WTC11 (cell line): ENCODE results near the gene NRXN3.

Experiments used
- CBFB ChIP-seq: sonication (generic); formaldehyde crosslinking; IDR thresholded peaks from 2 replicates; pipeline ENCODE4 v1.8.1; 2022; ENCODE audit warnings: mild to moderate bottlenecking, low read depth, missing genetic modification reagents
- CREB1 ChIP-seq: sonication (generic); formaldehyde crosslinking; IDR thresholded peaks from 2 replicates; pipeline ENCODE4 v1.8.0; 2023; ENCODE audit warnings: mild to moderate bottlenecking, missing genetic modification reagents
- CREM ChIP-seq: sonication (generic); formaldehyde crosslinking; IDR thresholded peaks from 2 replicates; pipeline ENCODE4 v1.8.1; 2022; ENCODE audit warnings: mild to moderate bottlenecking, missing genetic modification reagents, moderate library complexity
- FOXJ3 ChIP-seq: sonication (generic); formaldehyde crosslinking; IDR thresholded peaks from 2 replicates; pipeline ENCODE4 v1.9.0; 2021; ENCODE audit warnings: missing genetic modification reagents, mild to moderate bottlenecking, borderline replicate concordance
- NR2C2 ChIP-seq: sonication (generic); formaldehyde crosslinking; IDR thresholded peaks from 2 replicates; pipeline ENCODE4 v1.8.0; 2022; ENCODE audit warnings: mild to moderate bottlenecking, missing genetic modification reagents
- PRRX2 ChIP-seq: fragments of 250-450 bp; sonication (Bioruptor Pico); IDR thresholded peaks from 2 replicates; pipeline ENCODE4 v1.8.0; 2021; ENCODE audit warnings: mild to moderate bottlenecking
- ZNF121 ChIP-seq: sonication (generic); formaldehyde crosslinking; IDR thresholded peaks from 2 replicates; pipeline ENCODE4 v1.8.0; 2023; ENCODE audit warnings: missing genetic modification reagents
- TF ChIP-seq, protein P1 (sequence below): fragments of 200-600 bp; IDR thresholded peaks from 2 replicates; pipeline ENCODE4 v1.8.0; 2022; ENCODE audit warnings: antibody characterized with exemption
- TF ChIP-seq, protein P2 (sequence below): sonication (generic); formaldehyde crosslinking; IDR thresholded peaks from 2 replicates; pipeline ENCODE4 v1.8.0; 2022; ENCODE audit warnings: mild to moderate bottlenecking, missing genetic modification reagents
- TF ChIP-seq, protein P3 (sequence below): sonication (generic); formaldehyde crosslinking; IDR thresholded peaks from 2 replicates; pipeline ENCODE4 v1.8.1; 2022; ENCODE audit warnings: low read depth, missing genetic modification reagents, borderline replicate concordance
- TF ChIP-seq, protein P4 (sequence below): sonication (generic); formaldehyde crosslinking; IDR thresholded peaks from 2 replicates; pipeline ENCODE4 v1.8.0; 2023; ENCODE audit warnings: missing genetic modification reagents
- TF ChIP-seq, protein P5 (sequence below): sonication (generic); formaldehyde crosslinking; conservative IDR thresholded peaks from 2 replicates; pipeline ENCODE4 v1.8.1; 2023; ENCODE audit warnings: mild to moderate bottlenecking, low read depth, missing genetic modification reagents, moderate library complexity
- TF ChIP-seq, protein P6 (sequence below): sonication (generic); formaldehyde crosslinking; IDR thresholded peaks from 2 replicates; pipeline ENCODE4 v1.8.1; 2023; ENCODE audit warnings: mild to moderate bottlenecking, missing genetic modification reagents, moderate library complexity

DNA sequence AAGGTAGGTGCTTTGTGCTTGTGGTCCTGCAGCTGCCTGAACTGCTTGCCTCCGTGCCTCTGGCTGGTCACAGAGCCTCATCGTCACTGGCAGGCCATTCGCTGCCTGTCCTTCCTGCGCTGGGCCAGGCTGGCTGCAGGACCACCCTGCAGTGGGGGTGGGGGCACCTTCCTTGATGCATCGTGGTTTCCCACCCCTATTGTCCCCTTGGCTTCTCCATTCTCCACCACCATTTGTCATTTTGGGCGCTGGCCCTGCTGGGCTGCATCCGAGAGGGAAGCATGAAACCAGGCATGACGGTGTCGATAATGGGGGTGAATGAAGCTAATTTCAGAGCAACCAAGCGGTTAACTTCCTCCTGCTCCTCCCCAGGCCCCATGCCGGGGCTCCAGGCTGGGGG lies 127.7 kb downstream of the NRXN3 start:
- TF ChIP-seq FOXJ3, result no peak
- TF ChIP-seq, protein P1, sequence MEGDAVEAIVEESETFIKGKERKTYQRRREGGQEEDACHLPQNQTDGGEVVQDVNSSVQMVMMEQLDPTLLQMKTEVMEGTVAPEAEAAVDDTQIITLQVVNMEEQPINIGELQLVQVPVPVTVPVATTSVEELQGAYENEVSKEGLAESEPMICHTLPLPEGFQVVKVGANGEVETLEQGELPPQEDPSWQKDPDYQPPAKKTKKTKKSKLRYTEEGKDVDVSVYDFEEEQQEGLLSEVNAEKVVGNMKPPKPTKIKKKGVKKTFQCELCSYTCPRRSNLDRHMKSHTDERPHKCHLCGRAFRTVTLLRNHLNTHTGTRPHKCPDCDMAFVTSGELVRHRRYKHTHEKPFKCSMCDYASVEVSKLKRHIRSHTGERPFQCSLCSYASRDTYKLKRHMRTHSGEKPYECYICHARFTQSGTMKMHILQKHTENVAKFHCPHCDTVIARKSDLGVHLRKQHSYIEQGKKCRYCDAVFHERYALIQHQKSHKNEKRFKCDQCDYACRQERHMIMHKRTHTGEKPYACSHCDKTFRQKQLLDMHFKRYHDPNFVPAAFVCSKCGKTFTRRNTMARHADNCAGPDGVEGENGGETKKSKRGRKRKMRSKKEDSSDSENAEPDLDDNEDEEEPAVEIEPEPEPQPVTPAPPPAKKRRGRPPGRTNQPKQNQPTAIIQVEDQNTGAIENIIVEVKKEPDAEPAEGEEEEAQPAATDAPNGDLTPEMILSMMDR, result no peak
- no peak for TF ChIP-seq ZNF121 (CRISPR knock-in tag)
- TF ChIP-seq, protein P2, sequence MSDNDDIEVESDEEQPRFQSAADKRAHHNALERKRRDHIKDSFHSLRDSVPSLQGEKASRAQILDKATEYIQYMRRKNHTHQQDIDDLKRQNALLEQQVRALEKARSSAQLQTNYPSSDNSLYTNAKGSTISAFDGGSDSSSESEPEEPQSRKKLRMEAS, result no peak
- no peak for TF ChIP-seq CREB1 (CRISPR knock-in tag)
- TF ChIP-seq, protein P3, sequence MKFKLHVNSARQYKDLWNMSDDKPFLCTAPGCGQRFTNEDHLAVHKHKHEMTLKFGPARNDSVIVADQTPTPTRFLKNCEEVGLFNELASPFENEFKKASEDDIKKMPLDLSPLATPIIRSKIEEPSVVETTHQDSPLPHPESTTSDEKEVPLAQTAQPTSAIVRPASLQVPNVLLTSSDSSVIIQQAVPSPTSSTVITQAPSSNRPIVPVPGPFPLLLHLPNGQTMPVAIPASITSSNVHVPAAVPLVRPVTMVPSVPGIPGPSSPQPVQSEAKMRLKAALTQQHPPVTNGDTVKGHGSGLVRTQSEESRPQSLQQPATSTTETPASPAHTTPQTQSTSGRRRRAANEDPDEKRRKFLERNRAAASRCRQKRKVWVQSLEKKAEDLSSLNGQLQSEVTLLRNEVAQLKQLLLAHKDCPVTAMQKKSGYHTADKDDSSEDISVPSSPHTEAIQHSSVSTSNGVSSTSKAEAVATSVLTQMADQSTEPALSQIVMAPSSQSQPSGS (CRISPR knock-in tag), result no peak
- TF ChIP-seq, protein P4, sequence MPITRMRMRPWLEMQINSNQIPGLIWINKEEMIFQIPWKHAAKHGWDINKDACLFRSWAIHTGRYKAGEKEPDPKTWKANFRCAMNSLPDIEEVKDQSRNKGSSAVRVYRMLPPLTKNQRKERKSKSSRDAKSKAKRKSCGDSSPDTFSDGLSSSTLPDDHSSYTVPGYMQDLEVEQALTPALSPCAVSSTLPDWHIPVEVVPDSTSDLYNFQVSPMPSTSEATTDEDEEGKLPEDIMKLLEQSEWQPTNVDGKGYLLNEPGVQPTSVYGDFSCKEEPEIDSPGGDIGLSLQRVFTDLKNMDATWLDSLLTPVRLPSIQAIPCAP (CRISPR knock-in tag), result no peak
- no peak for TF ChIP-seq CBFB (CRISPR knock-in tag)
- TF ChIP-seq, protein P5, sequence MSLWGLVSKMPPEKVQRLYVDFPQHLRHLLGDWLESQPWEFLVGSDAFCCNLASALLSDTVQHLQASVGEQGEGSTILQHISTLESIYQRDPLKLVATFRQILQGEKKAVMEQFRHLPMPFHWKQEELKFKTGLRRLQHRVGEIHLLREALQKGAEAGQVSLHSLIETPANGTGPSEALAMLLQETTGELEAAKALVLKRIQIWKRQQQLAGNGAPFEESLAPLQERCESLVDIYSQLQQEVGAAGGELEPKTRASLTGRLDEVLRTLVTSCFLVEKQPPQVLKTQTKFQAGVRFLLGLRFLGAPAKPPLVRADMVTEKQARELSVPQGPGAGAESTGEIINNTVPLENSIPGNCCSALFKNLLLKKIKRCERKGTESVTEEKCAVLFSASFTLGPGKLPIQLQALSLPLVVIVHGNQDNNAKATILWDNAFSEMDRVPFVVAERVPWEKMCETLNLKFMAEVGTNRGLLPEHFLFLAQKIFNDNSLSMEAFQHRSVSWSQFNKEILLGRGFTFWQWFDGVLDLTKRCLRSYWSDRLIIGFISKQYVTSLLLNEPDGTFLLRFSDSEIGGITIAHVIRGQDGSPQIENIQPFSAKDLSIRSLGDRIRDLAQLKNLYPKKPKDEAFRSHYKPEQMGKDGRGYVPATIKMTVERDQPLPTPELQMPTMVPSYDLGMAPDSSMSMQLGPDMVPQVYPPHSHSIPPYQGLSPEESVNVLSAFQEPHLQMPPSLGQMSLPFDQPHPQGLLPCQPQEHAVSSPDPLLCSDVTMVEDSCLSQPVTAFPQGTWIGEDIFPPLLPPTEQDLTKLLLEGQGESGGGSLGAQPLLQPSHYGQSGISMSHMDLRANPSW (CRISPR knock-in tag), result no peak
- TF ChIP-seq, protein P6, sequence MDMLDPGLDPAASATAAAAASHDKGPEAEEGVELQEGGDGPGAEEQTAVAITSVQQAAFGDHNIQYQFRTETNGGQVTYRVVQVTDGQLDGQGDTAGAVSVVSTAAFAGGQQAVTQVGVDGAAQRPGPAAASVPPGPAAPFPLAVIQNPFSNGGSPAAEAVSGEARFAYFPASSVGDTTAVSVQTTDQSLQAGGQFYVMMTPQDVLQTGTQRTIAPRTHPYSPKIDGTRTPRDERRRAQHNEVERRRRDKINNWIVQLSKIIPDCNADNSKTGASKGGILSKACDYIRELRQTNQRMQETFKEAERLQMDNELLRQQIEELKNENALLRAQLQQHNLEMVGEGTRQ (CRISPR knock-in tag), result no peak
- TF ChIP-seq CREM (CRISPR knock-in tag), result no peak
- TF ChIP-seq NR2C2 (CRISPR knock-in tag), result no peak
- TF ChIP-seq PRRX2, result no peak
